SK-N-DZ (cell line): Measurements from ENCODE around the gene REPS2. TPM values are rescaled to one million over a fixed set of nuclear protein-coding genes. Genes with fewer than 3 reads are reported as not detected.
"Not testable (repeated sequence)": the region's sequence is repeated elsewhere in the genome, so short reads cannot be mapped to it uniquely, and the experiment has no call there.

ENCODE experiments used
- DNase-seq: peaks from one replicate; pipeline ENCODE4 v3.0.0-alpha.2; 2015; ENCODE audit warnings: low spot score
- polyA plus RNA-seq, 2 experiments: library from polyadenylated mRNA; depleted of rRNA; stranded (reverse); fragments of >200 nt; gene quantifications; 2 replicates each; pipeline ENCODE4 v1.2.3, GENCODE V29; 2014

Gene REPS2
- 0.26 and 0.74 TPM in 2 replicates for polyA plus RNA-seq (2014; cell fraction: cytosol; rRNA removed)
- 0.14 and 0.39 TPM in 2 replicates for polyA plus RNA-seq (2014; cell fraction: nucleus; rRNA removed)

- peak; percentile 54 for DNase-seq
Observed at GRCh38 chrX:16946361-16946964, at the start of gene REPS2. Gene REPS2 (plus strand): TSS chrX:16946658. CDS start chrX:16946862, 204 bp downstream.

- DNase-seq: no peak
Observed at GRCh38 chrX:16897445-16897844, 49.0 kb upstream of the REPS2 start.

GRCh38 chrX:16903274-16904022 is 43.0 kb upstream of the REPS2 start:
- no peak for DNase-seq

- DNase-seq: no peak
Observed at GRCh38 chrX:16910376-16910775, 36.1 kb upstream of the REPS2 start.

GRCh38 chrX:16914058-16914457 is 32.4 kb upstream of the REPS2 start:
- DNase-seq: no peak

GRCh38 chrX:16916561-16916960 is 29.9 kb upstream of the REPS2 start:
- no peak for DNase-seq

GRCh38 chrX:16917120-16917519 is 29.3 kb upstream of the REPS2 start:
- no peak for DNase-seq

GRCh38 chrX:16918979-16919378 is 27.5 kb upstream of the REPS2 start:
- DNase-seq: no peak

GRCh38 chrX:16920075-16920474 is 26.4 kb upstream of the REPS2 start:
- DNase-seq: no peak

GRCh38 chrX:16923157-16923556 is 23.3 kb upstream of the REPS2 start:
- DNase-seq: no peak

- no peak for DNase-seq
Observed at GRCh38 chrX:16924631-16925480, 21.6 kb upstream of the REPS2 start.

GRCh38 chrX:16930392-16930791 is 16.1 kb upstream of the REPS2 start:
- no peak for DNase-seq

- DNase-seq: no peak
Observed at GRCh38 chrX:16931371-16931770, 15.1 kb upstream of the REPS2 start.

- DNase-seq: no peak
Observed at GRCh38 chrX:16931855-16932575, 14.4 kb upstream of the REPS2 start.

GRCh38 chrX:16934185-16934584 is 12.3 kb upstream of the REPS2 start:
- DNase-seq: no peak

- no peak for DNase-seq
Observed at GRCh38 chrX:16946971-16947562, 609 bp downstream of the REPS2 start.

GRCh38 chrX:16950423-16950822 is 4.0 kb downstream of the REPS2 start:
- DNase-seq: no peak

GRCh38 chrX:16953606-16954211 is 7.3 kb downstream of the REPS2 start:
- no peak for DNase-seq

GRCh38 chrX:16957751-16958150 is 11.3 kb downstream of the REPS2 start:
- no peak for DNase-seq

- no peak for DNase-seq
Observed at GRCh38 chrX:16958356-16958755, 11.9 kb downstream of the REPS2 start.

GRCh38 chrX:16962661-16963060 is 16.2 kb downstream of the REPS2 start:
- DNase-seq: not testable (repeated sequence)
